ENCODE data around the gene CPSF7.
"Not testable (repeated sequence)": the region's sequence is repeated elsewhere in the genome, so short reads cannot be mapped to it uniquely, and the experiment has no call there.

The CPSF7 gene

GRCh38 chr11:61429691-61430582 is at the start of gene CPSF7, which contains the start of gene SDHAF2:
Gene CPSF7, minus strand, starts transcription at chr11:61429975. Its CDS starts 740 bp downstream, at chr11:61429235.
Gene SDHAF2, plus strand, starts transcription at chr11:61430124. Its CDS starts 23 bp downstream, at chr11:61430147.
- peak; percentile 94 to 99 for DNase-seq (ENCODE audit: low read depth in 1 of 2, low spot score in 1 of 2)

- peak; percentile 11 to 49 for DNase-seq (ENCODE audit: low read depth in 1 of 2, low spot score in 1 of 2)
These were observed 48.0 kb upstream of the CPSF7 start for GRCh38 chr11:61477727-61478148.

GRCh38 chr11:61477126-61477525 is 47.4 kb upstream of the CPSF7 start:
- DNase-seq (ENCODE audit: low read depth in 1 of 2, low spot score in 1 of 2) = no peak

- DNase-seq (ENCODE audit: low read depth in 1 of 2, low spot score in 1 of 2) = no peak
These were observed 46.6 kb upstream of the CPSF7 start for GRCh38 chr11:61476371-61476770.

GRCh38 chr11:61475433-61475832 is 45.7 kb upstream of the CPSF7 start:
- DNase-seq (ENCODE audit: low read depth in 1 of 2, low spot score in 1 of 2) = no peak

- no peak for DNase-seq (ENCODE audit: low read depth in 1 of 2, low spot score in 1 of 2)
These were observed 44.4 kb upstream of the CPSF7 start for GRCh38 chr11:61474013-61474643.

GRCh38 chr11:61473370-61474012 is 43.7 kb upstream of the CPSF7 start:
- no peak for DNase-seq (ENCODE audit: low read depth in 1 of 2, low spot score in 1 of 2)

- DNase-seq (ENCODE audit: low read depth in 1 of 2, low spot score in 1 of 2) = no peak
These were observed 43.1 kb upstream of the CPSF7 start for GRCh38 chr11:61472868-61473267.

GRCh38 chr11:61472282-61472681 is 42.5 kb upstream of the CPSF7 start:
- DNase-seq (ENCODE audit: low read depth in 1 of 2, low spot score in 1 of 2) = no peak

- DNase-seq (ENCODE audit: low read depth in 1 of 2, low spot score in 1 of 2) = no peak
These were observed 38.2 kb upstream of the CPSF7 start for GRCh38 chr11:61468002-61468401.

- not testable (repeated sequence) for DNase-seq (ENCODE audit: low read depth in 1 of 2, low spot score in 1 of 2)
These were observed 37.8 kb upstream of the CPSF7 start for GRCh38 chr11:61467602-61468001.

- DNase-seq (ENCODE audit: low read depth in 1 of 2, low spot score in 1 of 2) = no peak
These were observed 31.2 kb upstream of the CPSF7 start for GRCh38 chr11:61460986-61461385.

GRCh38 chr11:61460474-61460881 is 30.7 kb upstream of the CPSF7 start:
- DNase-seq (ENCODE audit: low read depth in 1 of 2, low spot score in 1 of 2) = no peak

GRCh38 chr11:61454520-61454919 is 24.7 kb upstream of the CPSF7 start:
- no peak for DNase-seq (ENCODE audit: low read depth in 1 of 2, low spot score in 1 of 2)

GRCh38 chr11:61453695-61454094 is 23.9 kb upstream of the CPSF7 start:
- DNase-seq (ENCODE audit: low read depth in 1 of 2, low spot score in 1 of 2) = no peak

GRCh38 chr11:61452825-61453224 is 23.1 kb upstream of the CPSF7 start:
- DNase-seq (ENCODE audit: low read depth in 1 of 2, low spot score in 1 of 2) = no peak

GRCh38 chr11:61448552-61448927 is 18.8 kb upstream of the CPSF7 start:
- DNase-seq (ENCODE audit: low read depth in 1 of 2, low spot score in 1 of 2) = no peak

- no peak for DNase-seq (ENCODE audit: low read depth in 1 of 2, low spot score in 1 of 2)
These were observed 18.1 kb upstream of the CPSF7 start for GRCh38 chr11:61447601-61448551.

- peak; percentile 35 to 72 for DNase-seq (ENCODE audit: low read depth in 1 of 2, low spot score in 1 of 2)
These were observed 16.5 kb upstream of the CPSF7 start for GRCh38 chr11:61446211-61446651.

- no peak for DNase-seq (ENCODE audit: low read depth in 1 of 2, low spot score in 1 of 2)
These were observed 15.7 kb upstream of the CPSF7 start for GRCh38 chr11:61445516-61445915.

GRCh38 chr11:61442616-61443015 is 12.8 kb upstream of the CPSF7 start:
- no peak for DNase-seq (ENCODE audit: low read depth in 1 of 2, low spot score in 1 of 2)

Measured in stimulated activated CD4-positive, alpha-beta T cell treated with anti-CD3 and anti-CD28 coated beads, Interleukin-15, amount 100 ng/mL, for 1 hour (primary cell).